HCT116 (cell line): ENCODE measurements around the gene TAX1BP1. TPM values are rescaled to one million over a fixed set of nuclear protein-coding genes. Genes with fewer than 3 reads are reported as not detected.

ENCODE experiments used
- ATAC-seq: fragments of 200-7000 bp; cut with Tn5 transposase; 2 replicates; pipeline ENCODE4 v1.9.1; 2020; ENCODE audit warnings: mild to moderate bottlenecking, moderate library complexity
- BruUV-seq: library from RNA; stranded (reverse); fragments of 400-500 nt; replicated peaks from 2 replicates; lab custom pipeline; 2021; lab: Mats Ljungman, UMichigan
- CTCF ChIA-PET: fragments of 300-600 bp; sonication (Branson Sonifier 250); formaldehyde crosslinking; loops from one replicate; lab custom pipeline; 2021; ENCODE audit warnings: antibody characterized with exemption; lab: Charles Lee
- POLR2A ChIA-PET: fragments of 300-600, 350-600 bp; sonication (Branson Sonifier 250); formaldehyde crosslinking; loops from one replicate; lab custom pipeline; 2021; ENCODE audit warnings: antibody characterized with exemption; lab: Charles Lee
- RAD21 ChIA-PET, 2 experiments: fragments of 300-600 bp; sonication (Branson Sonifier 250); formaldehyde crosslinking; loops; one replicate each; lab custom pipeline; 2023; ENCODE audit warnings: low total read pairs in 2 of 2; ENCODE audit not compliant: uncharacterized antibody in 2 of 2, unreplicated experiment in 2 of 2, low non-redundant PET in 1 of 2; lab: Charles Lee
- DNase-seq: peaks from one replicate; pipeline ENCODE4 v3.0.0-alpha.2; 2010; ENCODE audit warnings: low read depth, low spot score
- H2AFZ ChIP-seq: fragments of 200-600 bp; shearing (Covaris generic), sonication (generic); 2 replicates; pipeline ENCODE4 v1.6.1; 2017; ENCODE audit warnings: low read depth, mixed run types, mixed read lengths, antibody characterized with exemption, low read length; ENCODE audit not compliant: poor library complexity, severe bottlenecking
- H3K27ac ChIP-seq: 2 replicates; pipeline ENCODE4 v1.5.1; 2012; ENCODE audit warnings: low read depth, low read length
- H3K27me3 ChIP-seq: fragments of 200-600 bp; sonication (generic); 2 replicates; pipeline ENCODE4 v1.6.1; 2016; ENCODE audit warnings: mixed run types, low read length, mixed read lengths; ENCODE audit not compliant: insufficient read depth
- H3K36me3 ChIP-seq, 2 experiments: fragments of 200-500 bp in 1 of 2; fragments of 200-600 bp in 1 of 2; sonication (Bioruptor generic) in 1 of 2; sonication (generic) in 1 of 2; 2 replicates each; pipeline versions ENCODE4 v1.5.1 to v1.6.1; 2014 to 2016; ENCODE audit warnings: low read length in 2 of 2, inconsistent platforms in 1 of 2, mixed read lengths in 1 of 2, mixed run types in 1 of 2; ENCODE audit not compliant: insufficient read depth in 2 of 2, control insufficient read depth in 1 of 2
- H3K4me1 ChIP-seq, 2 experiments: fragments of 200-600 bp in 1 of 2; sonication (generic) in 1 of 2; 2 replicates each; pipeline versions ENCODE4 v1.5.1 to v1.6.1; 2012 to 2017; ENCODE audit warnings: low read length in 2 of 2, inconsistent platforms in 1 of 2, mild to moderate bottlenecking in 1 of 2, mixed read lengths in 1 of 2, mixed run types in 1 of 2, moderate library complexity in 1 of 2; ENCODE audit not compliant: insufficient read depth in 2 of 2, control insufficient read depth in 1 of 2
- H3K4me2 ChIP-seq: fragments of 200-600 bp; sonication (generic); 2 replicates; pipeline ENCODE4 v1.6.1; 2017; ENCODE audit warnings: mixed run types, low read length, mixed read lengths
- H3K4me3 ChIP-seq, 2 experiments: fragments of 200-600 bp in 1 of 2; sonication (generic) in 1 of 2; replicated peaks in 1 of 2; 2 replicates each; pipeline ENCODE4 v1.5.1; 2011 to 2016; ENCODE audit warnings: low read length in 2 of 2, control low read depth in 1 of 2, low read depth in 1 of 2, mild to moderate bottlenecking in 1 of 2, mixed read lengths in 1 of 2, mixed run types in 1 of 2
- H3K79me2 ChIP-seq: fragments of 200-600 bp; sonication (generic); 2 replicates; pipeline ENCODE4 v1.6.1; 2017; ENCODE audit warnings: mild to moderate bottlenecking, mixed run types, low read length, moderate library complexity, mixed read lengths; ENCODE audit not compliant: insufficient read depth
- H3K9ac ChIP-seq: fragments of 200-600 bp; sonication (generic); 2 replicates; pipeline ENCODE4 v1.6.1; 2016; ENCODE audit warnings: low read length, mixed read lengths
- H3K9me2 ChIP-seq: fragments of 200-600 bp; sonication (generic), shearing (Covaris generic); 2 replicates; pipeline ENCODE4 v1.6.1; 2017; ENCODE audit warnings: mixed run types, mild to moderate bottlenecking, moderate library complexity; ENCODE audit not compliant: insufficient read depth
- H3K9me3 ChIP-seq, 2 experiments: fragments of 200-500 bp in 1 of 2; fragments of 200-600 bp in 1 of 2; sonication (Bioruptor generic) in 1 of 2; sonication (generic) in 1 of 2; 2 replicates each; pipeline ENCODE4 v1.6.1; 2014 to 2017; ENCODE audit warnings: low read length in 2 of 2, mixed read lengths in 2 of 2, inconsistent platforms in 1 of 2, low read depth in 1 of 2, mild to moderate bottlenecking in 1 of 2, mixed run types in 1 of 2, moderate library complexity in 1 of 2; ENCODE audit not compliant: control insufficient read depth in 1 of 2, insufficient read depth in 1 of 2
- H4K20me1 ChIP-seq: fragments of 200-600 bp; sonication (generic), shearing (Covaris generic); 2 replicates; pipeline ENCODE4 v1.6.1; 2017; ENCODE audit warnings: mixed run types, mild to moderate bottlenecking, moderate library complexity; ENCODE audit not compliant: insufficient read depth
- CBX3 ChIP-seq: IDR thresholded peaks from 2 replicates; pipeline ENCODE4 v1.6.1; 2012; ENCODE audit warnings: low read depth
- CEBPB ChIP-seq: IDR thresholded peaks from 2 replicates; pipeline ENCODE4 v1.6.1; 2012; ENCODE audit warnings: low read depth
- CTCF ChIP-seq, 3 experiments: fragments of 200-600 bp in 1 of 3; sonication (generic) in 1 of 3; IDR thresholded peaks in 2 of 3; conservative IDR thresholded peaks in 1 of 3; 2 replicates each; pipeline ENCODE4 v1.5.1; 2012 to 2017; ENCODE audit warnings: low read depth in 2 of 3, low read length in 2 of 3, antibody characterized with exemption in 1 of 3, borderline replicate concordance in 1 of 3, control low read depth in 1 of 3, mild to moderate bottlenecking in 1 of 3, mixed read lengths in 1 of 3, mixed run types in 1 of 3, moderate library complexity in 1 of 3; ENCODE audit not compliant: insufficient read depth in 1 of 3
- EZH2 ChIP-seq: fragments of 200-600 bp; sonication (generic); IDR thresholded peaks from 2 replicates; pipeline ENCODE4 v1.6.1; 2017; ENCODE audit warnings: antibody characterized with exemption, mixed run types
- EZH2phosphoT487 ChIP-seq: fragments of 200-600 bp; IDR thresholded peaks from 2 replicates; pipeline ENCODE4 v1.6.1; 2018; ENCODE audit warnings: antibody characterized with exemption, borderline replicate concordance
- FOSL1 ChIP-seq: IDR thresholded peaks from 2 replicates; pipeline ENCODE4 v1.6.1; 2012; ENCODE audit warnings: low read depth
- MAX ChIP-seq: IDR thresholded peaks from 2 replicates; pipeline ENCODE4 v1.6.1; 2012
- RAD21 ChIP-seq: IDR thresholded peaks from 2 replicates; pipeline ENCODE4 v1.6.1; 2012; ENCODE audit warnings: low read depth, mild to moderate bottlenecking
- SP1 ChIP-seq: IDR thresholded peaks from 2 replicates; pipeline ENCODE4 v1.6.1; 2012; ENCODE audit warnings: low read depth
- ZFX ChIP-seq: fragments of 450-650 bp; IDR thresholded peaks from 2 replicates; pipeline ENCODE4 v1.6.1; 2017
- intact Hi-C: fragments of 100-400 bp; cut with micrococcal nuclease; formaldehyde crosslinking; loops from 2 replicates; pipeline ENCODE4 v1.10.0; 2022
- total RNA-seq: library from RNA; stranded (reverse); gene quantifications from one replicate; pipeline ENCODE4 v1.2.1, GENCODE V29; 2021; ENCODE audit not compliant: unreplicated experiment
- TF ChIP-seq, protein P1 (sequence below): IDR thresholded peaks from 2 replicates; pipeline ENCODE4 v1.6.1; 2011; ENCODE audit warnings: mild to moderate bottlenecking, low read length, moderate library complexity; ENCODE audit not compliant: insufficient replicate concordance; ENCODE audit errors: extremely low read depth
- TF ChIP-seq, protein P2 (sequence below): IDR thresholded peaks from 2 replicates; pipeline ENCODE4 v1.6.1; 2012
- TF ChIP-seq, protein P3 (sequence below): IDR thresholded peaks from 2 replicates; pipeline ENCODE4 v1.6.1; 2012; ENCODE audit warnings: low read depth

Gene TAX1BP1
- total RNA-seq, 1 experiment from 2014 or later, result 68.1 TPM

GRCh38 chr7:27842094-27842692 lies 102.2 kb downstream of the TAX1BP1 start:
- BruUV-seq, result no TSS peak
- POLR2A ChIA-PET, result no interaction called here

More at GRCh38 chr7:27842094-27842692, 102.2 kb downstream of the TAX1BP1 start:
- Histone ChIP-seq H3K27me3 (no peaks in the 10 kb centered on the region), H3K27ac (no peak overlapping the region), H3K4me3 (no peak overlapping the region), H2AFZ (no peak overlapping the region), H3K36me3 (no peaks in the 10 kb centered on the region), H3K9me2 (no peaks in the 10 kb centered on the region), H3K4me2 (no peak overlapping the region), H3K79me2 (no peaks in the 10 kb centered on the region), H3K4me1 (no peaks in the 10 kb centered on the region), H3K9me3 (no peaks in the 10 kb centered on the region), H4K20me1 (no peaks in the 10 kb centered on the region), H3K9ac (no peak overlapping the region)
- intact Hi-C loops, result no loop called here
- ATAC-seq, result no peak
- DNase-seq, result no peak
- RAD21 ChIA-PET, result no interaction called here
- CTCF ChIA-PET, result no interaction called here
- TF ChIP-seq FOSL1, result no peak
- no peak for TF ChIP-seq ZFX
- no peak for TF ChIP-seq SP1
- TF ChIP-seq, protein P1, sequence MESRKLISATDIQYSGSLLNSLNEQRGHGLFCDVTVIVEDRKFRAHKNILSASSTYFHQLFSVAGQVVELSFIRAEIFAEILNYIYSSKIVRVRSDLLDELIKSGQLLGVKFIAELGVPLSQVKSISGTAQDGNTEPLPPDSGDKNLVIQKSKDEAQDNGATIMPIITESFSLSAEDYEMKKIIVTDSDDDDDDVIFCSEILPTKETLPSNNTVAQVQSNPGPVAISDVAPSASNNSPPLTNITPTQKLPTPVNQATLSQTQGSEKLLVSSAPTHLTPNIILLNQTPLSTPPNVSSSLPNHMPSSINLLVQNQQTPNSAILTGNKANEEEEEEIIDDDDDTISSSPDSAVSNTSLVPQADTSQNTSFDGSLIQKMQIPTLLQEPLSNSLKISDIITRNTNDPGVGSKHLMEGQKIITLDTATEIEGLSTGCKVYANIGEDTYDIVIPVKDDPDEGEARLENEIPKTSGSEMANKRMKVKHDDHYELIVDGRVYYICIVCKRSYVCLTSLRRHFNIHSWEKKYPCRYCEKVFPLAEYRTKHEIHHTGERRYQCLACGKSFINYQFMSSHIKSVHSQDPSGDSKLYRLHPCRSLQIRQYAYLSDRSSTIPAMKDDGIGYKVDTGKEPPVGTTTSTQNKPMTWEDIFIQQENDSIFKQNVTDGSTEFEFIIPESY, result no peak
- TF ChIP-seq, protein P2, sequence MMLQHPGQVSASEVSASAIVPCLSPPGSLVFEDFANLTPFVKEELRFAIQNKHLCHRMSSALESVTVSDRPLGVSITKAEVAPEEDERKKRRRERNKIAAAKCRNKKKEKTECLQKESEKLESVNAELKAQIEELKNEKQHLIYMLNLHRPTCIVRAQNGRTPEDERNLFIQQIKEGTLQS, result no peak
- TF ChIP-seq EZH2phosphoT487, result no peak
- no peak for TF ChIP-seq CBX3
- no peak for TF ChIP-seq CEBPB
- no peak for TF ChIP-seq CTCF (IDR thresholded peaks at IDR 0.05 in 2 of 3, conservative IDR thresholded peaks at IDR 0.05 in 1 of 3; ENCODE audit: borderline replicate concordance in 1 of 3, insufficient read depth in 1 of 3, low read depth in 2 of 3, low read length in 2 of 3)
- TF ChIP-seq RAD21, result no peak
- TF ChIP-seq, protein P3, sequence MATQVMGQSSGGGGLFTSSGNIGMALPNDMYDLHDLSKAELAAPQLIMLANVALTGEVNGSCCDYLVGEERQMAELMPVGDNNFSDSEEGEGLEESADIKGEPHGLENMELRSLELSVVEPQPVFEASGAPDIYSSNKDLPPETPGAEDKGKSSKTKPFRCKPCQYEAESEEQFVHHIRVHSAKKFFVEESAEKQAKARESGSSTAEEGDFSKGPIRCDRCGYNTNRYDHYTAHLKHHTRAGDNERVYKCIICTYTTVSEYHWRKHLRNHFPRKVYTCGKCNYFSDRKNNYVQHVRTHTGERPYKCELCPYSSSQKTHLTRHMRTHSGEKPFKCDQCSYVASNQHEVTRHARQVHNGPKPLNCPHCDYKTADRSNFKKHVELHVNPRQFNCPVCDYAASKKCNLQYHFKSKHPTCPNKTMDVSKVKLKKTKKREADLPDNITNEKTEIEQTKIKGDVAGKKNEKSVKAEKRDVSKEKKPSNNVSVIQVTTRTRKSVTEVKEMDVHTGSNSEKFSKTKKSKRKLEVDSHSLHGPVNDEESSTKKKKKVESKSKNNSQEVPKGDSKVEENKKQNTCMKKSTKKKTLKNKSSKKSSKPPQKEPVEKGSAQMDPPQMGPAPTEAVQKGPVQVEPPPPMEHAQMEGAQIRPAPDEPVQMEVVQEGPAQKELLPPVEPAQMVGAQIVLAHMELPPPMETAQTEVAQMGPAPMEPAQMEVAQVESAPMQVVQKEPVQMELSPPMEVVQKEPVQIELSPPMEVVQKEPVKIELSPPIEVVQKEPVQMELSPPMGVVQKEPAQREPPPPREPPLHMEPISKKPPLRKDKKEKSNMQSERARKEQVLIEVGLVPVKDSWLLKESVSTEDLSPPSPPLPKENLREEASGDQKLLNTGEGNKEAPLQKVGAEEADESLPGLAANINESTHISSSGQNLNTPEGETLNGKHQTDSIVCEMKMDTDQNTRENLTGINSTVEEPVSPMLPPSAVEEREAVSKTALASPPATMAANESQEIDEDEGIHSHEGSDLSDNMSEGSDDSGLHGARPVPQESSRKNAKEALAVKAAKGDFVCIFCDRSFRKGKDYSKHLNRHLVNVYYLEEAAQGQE, result no peak
- TF ChIP-seq EZH2, result no peak
- no peak for TF ChIP-seq MAX
